HG03442 (cell line): ENCODE measurements around the gene RGS17.
"Not testable (repeated sequence)": the region's sequence is repeated elsewhere in the genome, so short reads cannot be mapped to it uniquely, and the experiment has no call there.

Experiments used
- ATAC-seq: cut with Tn5 transposase; IDR thresholded peaks from one replicate; pipeline ENCODE4 v1.9.1; 2021; ENCODE audit warnings: mild to moderate bottlenecking, moderate library complexity; ENCODE audit not compliant: unreplicated experiment

RGS17 gene

GRCh38 chr6:153126218-153126617, 4.9 kb downstream of the RGS17 start:
- no peak for ATAC-seq

- no peak for ATAC-seq
Measured at GRCh38 chr6:153125032-153125431, 6.0 kb downstream of the RGS17 start.

GRCh38 chr6:153123801-153124200, 7.3 kb downstream of the RGS17 start:
- no peak for ATAC-seq

GRCh38 chr6:153121311-153121710, 9.8 kb downstream of the RGS17 start:
- ATAC-seq: no peak

- ATAC-seq: peak; percentile 98
Measured at GRCh38 chr6:153117986-153118879, 12.8 kb downstream of the RGS17 start.

- not testable (repeated sequence) for ATAC-seq
Measured at GRCh38 chr6:153111082-153111481, 20.0 kb downstream of the RGS17 start.

GRCh38 chr6:153110612-153111011, 20.5 kb downstream of the RGS17 start:
- ATAC-seq: not testable (repeated sequence)

- ATAC-seq: no peak
Measured at GRCh38 chr6:153108315-153108714, 22.8 kb downstream of the RGS17 start.

GRCh38 chr6:153106021-153106420, 25.1 kb downstream of the RGS17 start:
- ATAC-seq: no peak

- no peak for ATAC-seq
Measured at GRCh38 chr6:153104220-153104619, 26.9 kb downstream of the RGS17 start.

GRCh38 chr6:153103319-153103655, 27.8 kb downstream of the RGS17 start:
- no peak for ATAC-seq

GRCh38 chr6:153102605-153103318, 28.3 kb downstream of the RGS17 start:
- no peak for ATAC-seq

GRCh38 chr6:153101461-153101860, 29.6 kb downstream of the RGS17 start:
- ATAC-seq: no peak

- peak; percentile 77 for ATAC-seq
Measured at GRCh38 chr6:153099636-153100035, 31.4 kb downstream of the RGS17 start.

- no peak for ATAC-seq
Measured at GRCh38 chr6:153096792-153097191, 34.3 kb downstream of the RGS17 start.

GRCh38 chr6:153096031-153096430, 35.1 kb downstream of the RGS17 start:
- no peak for ATAC-seq

- ATAC-seq: peak; percentile 90
Measured at GRCh38 chr6:153092082-153093013, 38.7 kb downstream of the RGS17 start.

- no peak for ATAC-seq
Measured at GRCh38 chr6:153090241-153090930, 40.7 kb downstream of the RGS17 start.

GRCh38 chr6:153088796-153089195, 42.3 kb downstream of the RGS17 start:
- no peak for ATAC-seq

GRCh38 chr6:153087436-153087835, 43.6 kb downstream of the RGS17 start:
- no peak for ATAC-seq
